ENCODE measurements around the gene TARP.

The TARP gene

DNA sequence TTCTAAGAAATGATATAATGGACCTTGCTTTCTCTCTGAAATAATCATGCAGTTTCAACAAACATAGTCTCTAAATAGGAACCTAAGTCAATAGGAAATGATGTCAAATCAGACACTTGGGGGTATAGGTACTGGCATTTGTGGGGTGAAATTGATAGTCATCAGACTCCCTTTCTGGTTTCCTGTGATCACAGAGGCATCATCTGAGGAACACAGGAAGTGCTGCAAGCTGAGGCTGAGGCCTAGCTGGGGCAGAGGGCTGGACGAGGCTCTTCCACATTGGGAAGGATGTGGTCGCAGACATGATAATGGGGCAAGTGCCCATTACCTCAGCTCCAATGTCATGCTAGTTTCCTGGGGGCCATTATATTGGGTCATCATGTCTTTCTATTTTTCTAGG lies 33.5 kb upstream of the TARP start:
- ChIA-PET CTCF (no interaction called here), POLR2A (no interaction called here)
- DNase-seq (ENCODE audit: extremely low spot score), result no peak
- no peak for TF ChIP-seq FOXM1 (IDR thresholded peaks at IDR 0.05; ENCODE audit: borderline replicate concordance)

DNA sequence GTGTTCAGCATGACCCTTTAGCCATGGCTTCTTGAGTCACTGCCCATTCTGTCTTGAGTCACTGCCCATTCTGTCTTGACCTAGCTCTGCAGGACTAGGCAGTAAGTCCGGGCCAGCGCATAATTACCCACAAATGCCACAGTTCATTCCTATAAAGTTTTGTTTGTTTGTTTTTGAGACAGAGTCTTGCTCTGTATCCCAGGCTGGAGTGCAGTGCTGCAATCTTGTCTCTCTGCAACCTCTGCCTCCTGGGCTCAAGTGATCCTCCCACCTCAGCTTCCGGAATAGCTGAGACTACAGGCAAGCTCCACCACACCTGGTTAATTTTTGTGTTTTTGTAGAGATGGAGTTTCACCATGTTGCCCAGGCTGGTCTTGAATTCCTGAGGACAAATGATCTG lies 32.7 kb upstream of the TARP start:
- no peak for DNase-seq (ENCODE audit: extremely low spot score)
- CTCF ChIA-PET, result no interaction called here
- POLR2A ChIA-PET, result no interaction called here
- TF ChIP-seq LEF1 (IDR thresholded peaks at IDR 0.05; ENCODE audit: borderline replicate concordance) (no peak), SP1 (IDR thresholded peaks at IDR 0.05) (no peak), HDGF (IDR thresholded peaks at IDR 0.05; ENCODE audit: borderline replicate concordance) (no peak), FOXA1 (IDR thresholded peaks at IDR 0.05) (no peak), SUZ12 (IDR thresholded peaks at IDR 0.05) (no peak), TARDBP (IDR thresholded peaks at IDR 0.05) (no peak), NFRKB (IDR thresholded peaks at IDR 0.05) (no peak), ARNT (IDR thresholded peaks at IDR 0.05) (no peak), CTBP1 (IDR thresholded peaks at IDR 0.05; ENCODE audit: borderline replicate concordance) (no peak), ELF4 (IDR thresholded peaks at IDR 0.05) (no peak), FOXK2 (IDR thresholded peaks at IDR 0.05) (no peak), FOXM1 (IDR thresholded peaks at IDR 0.05; ENCODE audit: borderline replicate concordance) (no peak), L3MBTL2 (conservative IDR thresholded peaks at IDR 0.05) (no peak), BHLHE40 (IDR thresholded peaks at IDR 0.05; ENCODE audit: borderline replicate concordance) (no peak)
- TF ChIP-seq, protein P1, sequence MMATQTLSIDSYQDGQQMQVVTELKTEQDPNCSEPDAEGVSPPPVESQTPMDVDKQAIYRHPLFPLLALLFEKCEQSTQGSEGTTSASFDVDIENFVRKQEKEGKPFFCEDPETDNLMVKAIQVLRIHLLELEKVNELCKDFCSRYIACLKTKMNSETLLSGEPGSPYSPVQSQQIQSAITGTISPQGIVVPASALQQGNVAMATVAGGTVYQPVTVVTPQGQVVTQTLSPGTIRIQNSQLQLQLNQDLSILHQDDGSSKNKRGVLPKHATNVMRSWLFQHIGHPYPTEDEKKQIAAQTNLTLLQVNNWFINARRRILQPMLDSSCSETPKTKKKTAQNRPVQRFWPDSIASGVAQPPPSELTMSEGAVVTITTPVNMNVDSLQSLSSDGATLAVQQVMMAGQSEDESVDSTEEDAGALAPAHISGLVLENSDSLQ (IDR thresholded peaks at IDR 0.05), result no peak

DNA sequence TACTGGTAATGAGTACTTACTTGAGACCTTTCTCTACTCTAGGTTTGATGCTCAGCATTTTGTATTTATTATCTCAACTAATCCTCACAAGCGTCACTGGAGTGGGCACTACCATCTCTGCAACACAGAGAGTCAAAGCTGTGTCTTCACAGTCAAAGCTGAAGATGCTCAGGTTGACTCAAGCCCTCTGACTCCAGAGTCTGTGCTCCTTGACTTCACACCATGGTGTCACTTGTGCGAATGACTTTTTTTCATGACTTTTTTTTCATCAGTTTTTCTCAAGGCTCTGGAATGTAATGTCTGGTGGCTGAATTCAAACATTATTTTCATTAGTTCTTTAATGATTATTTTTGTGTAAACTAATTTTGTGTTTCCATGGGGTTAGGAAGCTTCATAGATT lies 30.4 kb upstream of the TARP start:
- TF ChIP-seq, protein P1 (IDR thresholded peaks at IDR 0.05), result no peak
- TF ChIP-seq LEF1 (IDR thresholded peaks at IDR 0.05; ENCODE audit: borderline replicate concordance) (no peak), ARNT (IDR thresholded peaks at IDR 0.05) (no peak), TARDBP (IDR thresholded peaks at IDR 0.05) (no peak), ELF4 (IDR thresholded peaks at IDR 0.05) (no peak), NFRKB (IDR thresholded peaks at IDR 0.05) (no peak), L3MBTL2 (conservative IDR thresholded peaks at IDR 0.05) (no peak), SUZ12 (IDR thresholded peaks at IDR 0.05) (no peak), HDGF (IDR thresholded peaks at IDR 0.05; ENCODE audit: borderline replicate concordance) (no peak), FOXK2 (IDR thresholded peaks at IDR 0.05) (no peak), FOXM1 (IDR thresholded peaks at IDR 0.05; ENCODE audit: borderline replicate concordance) (no peak), SP1 (IDR thresholded peaks at IDR 0.05) (no peak), FOXA1 (IDR thresholded peaks at IDR 0.05) (no peak), CTBP1 (IDR thresholded peaks at IDR 0.05; ENCODE audit: borderline replicate concordance) (no peak), BHLHE40 (IDR thresholded peaks at IDR 0.05; ENCODE audit: borderline replicate concordance) (no peak), ZNF384 (IDR thresholded peaks at IDR 0.05) (no peak)
- CTCF ChIA-PET, result no interaction called here
- DNase-seq (ENCODE audit: extremely low spot score), result no peak
- POLR2A ChIA-PET, result no interaction called here

DNA sequence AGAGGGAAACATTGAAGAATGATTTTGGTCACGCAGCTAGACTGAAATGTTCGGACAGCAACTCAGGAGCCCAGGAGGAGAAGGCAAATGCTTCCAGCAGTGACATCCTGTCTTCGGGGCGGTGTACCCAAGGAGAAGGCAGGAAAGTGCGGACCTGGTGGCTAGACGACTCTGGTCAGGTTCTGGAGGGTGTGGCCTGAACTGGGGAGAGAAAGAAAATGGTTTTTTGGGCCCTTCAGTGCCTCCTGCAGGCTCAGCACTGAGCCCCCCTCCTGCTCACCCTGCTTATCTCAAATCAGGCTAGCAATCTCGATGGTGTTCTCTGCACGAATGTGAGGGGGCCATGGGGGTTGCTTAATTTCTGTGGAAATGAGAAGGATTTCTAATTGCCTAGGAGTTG lies 26.7 kb upstream of the TARP start:
- no peak for DNase-seq (ENCODE audit: extremely low spot score)
- TF ChIP-seq ELF4 (IDR thresholded peaks at IDR 0.05) (no peak), SUZ12 (IDR thresholded peaks at IDR 0.05) (no peak), FOXK2 (IDR thresholded peaks at IDR 0.05) (no peak), TARDBP (IDR thresholded peaks at IDR 0.05) (no peak), FOXM1 (IDR thresholded peaks at IDR 0.05; ENCODE audit: borderline replicate concordance) (no peak), L3MBTL2 (conservative IDR thresholded peaks at IDR 0.05) (no peak), BHLHE40 (IDR thresholded peaks at IDR 0.05; ENCODE audit: borderline replicate concordance) (no peak), FOXA1 (IDR thresholded peaks at IDR 0.05) (no peak), SP1 (IDR thresholded peaks at IDR 0.05) (no peak), CTBP1 (IDR thresholded peaks at IDR 0.05; ENCODE audit: borderline replicate concordance) (no peak), NFRKB (IDR thresholded peaks at IDR 0.05) (no peak), HDGF (IDR thresholded peaks at IDR 0.05; ENCODE audit: borderline replicate concordance) (no peak), ZNF384 (IDR thresholded peaks at IDR 0.05) (no peak), LEF1 (IDR thresholded peaks at IDR 0.05; ENCODE audit: borderline replicate concordance) (no peak), ARNT (IDR thresholded peaks at IDR 0.05) (no peak)
- TF ChIP-seq, protein P1 (IDR thresholded peaks at IDR 0.05), result no peak
- ChIA-PET POLR2A (no interaction called here), CTCF (no interaction called here)

DNA sequence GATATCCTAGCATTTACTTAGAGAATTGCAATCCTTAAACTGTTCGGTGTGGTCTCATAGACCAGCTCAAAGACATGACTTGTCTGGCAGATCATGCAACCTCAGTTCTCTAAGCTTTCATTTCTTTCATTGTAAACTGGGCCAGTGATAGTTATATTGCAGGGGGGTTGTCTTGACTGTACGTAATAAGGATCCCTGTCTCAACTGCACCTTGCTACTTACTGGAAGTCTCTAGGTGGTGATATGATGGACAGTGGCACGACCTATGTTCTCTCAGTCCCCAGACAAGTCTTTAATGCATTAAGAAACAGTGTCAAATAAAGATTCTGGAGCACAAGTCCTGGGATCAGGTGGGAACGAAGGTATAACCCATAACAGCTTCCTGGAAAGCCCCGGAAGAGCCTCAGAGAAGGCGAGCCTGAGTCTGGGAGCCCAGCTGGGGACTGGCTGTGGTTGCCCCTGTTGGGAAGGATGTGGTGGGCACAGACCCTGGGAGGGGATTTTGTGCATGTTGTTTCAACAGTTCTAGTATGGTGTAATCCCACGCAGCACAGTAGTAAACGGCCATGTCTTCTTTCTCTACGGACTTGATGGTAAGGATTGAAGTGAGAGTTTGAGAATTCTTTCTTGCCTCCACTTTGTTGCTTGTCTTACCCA lies 26.0 kb upstream of the TARP start:
- POLR2A ChIA-PET, result no interaction called here
- CTCF ChIA-PET, result interaction anchor here (0.6 kb wide), 2 partner anchors 32 to 73 kb away, joined by 3 read pairs; no protein-coding TSS in a partner anchor
- TF ChIP-seq L3MBTL2 (conservative IDR thresholded peaks at IDR 0.05), result no peak
- no peak for TF ChIP-seq SUZ12 (IDR thresholded peaks at IDR 0.05)
- no peak for TF ChIP-seq FOXM1 (IDR thresholded peaks at IDR 0.05; ENCODE audit: borderline replicate concordance)
- TF ChIP-seq ELF4 (IDR thresholded peaks at IDR 0.05), result no peak
- no peak for TF ChIP-seq FOXA1 (IDR thresholded peaks at IDR 0.05)
- no peak for TF ChIP-seq TARDBP (IDR thresholded peaks at IDR 0.05)
- no peak for TF ChIP-seq ARNT (IDR thresholded peaks at IDR 0.05)
- no peak for TF ChIP-seq BHLHE40 (IDR thresholded peaks at IDR 0.05; ENCODE audit: borderline replicate concordance)
- TF ChIP-seq NFRKB (IDR thresholded peaks at IDR 0.05), result no peak
- TF ChIP-seq HDGF (IDR thresholded peaks at IDR 0.05; ENCODE audit: borderline replicate concordance), result no peak
- TF ChIP-seq SP1 (IDR thresholded peaks at IDR 0.05), result no peak
- TF ChIP-seq FOXK2 (IDR thresholded peaks at IDR 0.05), result no peak
- DNase-seq (ENCODE audit: extremely low spot score), result no peak

Measured in HEK293T (cell line).